GM18505 (cell line): ENCODE data around the gene IGFBP3.
"Not testable (repeated sequence)": the region's sequence is repeated elsewhere in the genome, so short reads cannot be mapped to it uniquely, and the experiment has no call there.

Experiments
- ATAC-seq: cut with Tn5 transposase; IDR thresholded peaks from one replicate; pipeline ENCODE4 v1.9.1; 2021; ENCODE audit not compliant: unreplicated experiment
- POLR2A ChIP-seq: IDR thresholded peaks from 4 replicates; pipeline ENCODE4 v1.6.1; 2011; ENCODE audit warnings: borderline replicate concordance; ENCODE audit not compliant: insufficient read depth, insufficient read length; ENCODE audit errors: extremely low read depth

The IGFBP3 gene, protein sequence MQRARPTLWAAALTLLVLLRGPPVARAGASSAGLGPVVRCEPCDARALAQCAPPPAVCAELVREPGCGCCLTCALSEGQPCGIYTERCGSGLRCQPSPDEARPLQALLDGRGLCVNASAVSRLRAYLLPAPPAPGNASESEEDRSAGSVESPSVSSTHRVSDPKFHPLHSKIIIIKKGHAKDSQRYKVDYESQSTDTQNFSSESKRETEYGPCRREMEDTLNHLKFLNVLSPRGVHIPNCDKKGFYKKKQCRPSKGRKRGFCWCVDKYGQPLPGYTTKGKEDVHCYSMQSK

DNA sequence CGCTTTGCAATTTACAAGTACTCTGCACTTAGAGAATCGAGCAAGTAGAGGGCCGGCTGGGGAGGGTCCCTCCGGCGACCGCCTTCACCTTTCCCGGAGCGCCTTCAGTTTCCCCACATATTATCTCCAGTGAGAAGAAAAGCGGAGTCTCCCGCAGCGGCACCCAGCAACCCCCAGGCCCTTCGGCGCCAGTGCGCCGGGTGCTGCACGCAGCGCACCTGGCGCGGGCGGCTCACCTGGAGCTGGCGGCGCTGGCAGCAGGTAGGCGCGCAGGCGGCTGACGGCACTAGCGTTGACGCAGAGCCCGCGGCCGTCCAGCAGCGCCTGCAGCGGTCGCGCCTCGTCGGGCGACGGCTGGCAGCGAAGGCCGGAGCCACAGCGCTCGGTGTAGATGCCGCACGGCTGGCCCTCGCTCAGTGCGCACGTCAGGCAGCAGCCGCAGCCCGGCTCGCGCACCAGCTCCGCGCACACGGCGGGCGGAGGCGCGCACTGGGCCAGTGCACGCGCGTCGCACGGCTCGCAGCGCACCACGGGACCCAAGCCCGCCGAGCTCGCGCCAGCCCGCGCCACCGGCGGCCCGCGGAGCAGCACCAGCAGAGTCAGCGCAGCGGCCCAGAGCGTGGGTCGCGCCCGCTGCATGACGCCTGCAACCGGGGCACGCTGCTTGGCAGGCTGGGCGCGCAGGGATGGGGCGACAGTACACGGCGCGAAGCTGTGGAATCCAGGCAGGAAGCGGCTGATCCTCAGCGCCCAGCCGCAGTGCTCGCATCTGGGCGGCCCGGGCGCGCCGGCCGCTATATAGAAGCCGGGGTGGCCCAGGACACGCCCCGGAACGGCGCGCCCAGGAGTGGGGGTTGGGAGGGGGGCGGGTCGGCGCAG is at the start of gene IGFBP3:
IGFBP3 (minus strand) TSS at position 771 of the 879 bp plus-strand sequence; CDS start at position 639, 132 bp downstream.
- TF ChIP-seq POLR2A, result no peak
- ATAC-seq, result no peak

DNA sequence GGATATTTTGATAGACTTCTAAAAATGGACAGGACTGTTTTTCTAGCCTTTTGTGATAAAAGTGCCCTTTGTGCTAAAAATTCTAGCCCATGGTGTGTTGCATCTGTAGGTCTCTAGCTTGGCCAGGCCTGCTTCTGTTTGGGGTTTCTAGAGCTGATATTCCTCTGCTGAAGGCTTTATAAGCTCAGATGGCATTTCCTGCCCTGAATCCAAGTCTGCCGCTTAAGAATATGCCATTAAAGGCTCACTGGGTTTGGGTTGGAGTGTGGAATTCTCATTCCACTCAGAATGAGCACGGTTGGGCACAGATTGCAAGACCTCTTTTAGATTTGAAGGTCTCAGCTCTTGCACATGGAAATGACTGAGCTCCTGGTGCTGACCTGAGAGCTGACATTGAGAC is 49.4 kb upstream of the IGFBP3 start:
- ATAC-seq, result no peak
- no peak for TF ChIP-seq POLR2A

DNA sequence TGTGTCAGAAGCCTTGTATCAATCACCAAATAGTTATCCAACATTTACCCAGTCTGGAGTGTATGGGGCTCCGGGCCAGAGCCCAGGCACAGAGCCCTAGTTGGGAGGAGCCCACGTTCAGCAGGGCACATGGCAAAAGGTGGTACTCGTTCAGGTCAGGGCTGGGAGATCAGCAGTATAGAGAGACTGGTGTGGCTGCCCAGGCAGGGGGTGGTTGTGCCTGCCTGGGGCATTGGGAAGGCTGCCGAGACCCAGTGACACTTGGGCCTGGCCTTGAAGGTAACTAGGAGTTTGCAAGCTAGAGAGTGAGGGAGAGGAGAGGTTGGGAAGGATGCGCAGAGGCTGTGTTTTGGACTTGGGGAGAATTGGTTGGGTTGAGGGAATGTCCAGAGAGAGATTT is 48.9 kb upstream of the IGFBP3 start:
- no peak for ATAC-seq
- no peak for TF ChIP-seq POLR2A

DNA sequence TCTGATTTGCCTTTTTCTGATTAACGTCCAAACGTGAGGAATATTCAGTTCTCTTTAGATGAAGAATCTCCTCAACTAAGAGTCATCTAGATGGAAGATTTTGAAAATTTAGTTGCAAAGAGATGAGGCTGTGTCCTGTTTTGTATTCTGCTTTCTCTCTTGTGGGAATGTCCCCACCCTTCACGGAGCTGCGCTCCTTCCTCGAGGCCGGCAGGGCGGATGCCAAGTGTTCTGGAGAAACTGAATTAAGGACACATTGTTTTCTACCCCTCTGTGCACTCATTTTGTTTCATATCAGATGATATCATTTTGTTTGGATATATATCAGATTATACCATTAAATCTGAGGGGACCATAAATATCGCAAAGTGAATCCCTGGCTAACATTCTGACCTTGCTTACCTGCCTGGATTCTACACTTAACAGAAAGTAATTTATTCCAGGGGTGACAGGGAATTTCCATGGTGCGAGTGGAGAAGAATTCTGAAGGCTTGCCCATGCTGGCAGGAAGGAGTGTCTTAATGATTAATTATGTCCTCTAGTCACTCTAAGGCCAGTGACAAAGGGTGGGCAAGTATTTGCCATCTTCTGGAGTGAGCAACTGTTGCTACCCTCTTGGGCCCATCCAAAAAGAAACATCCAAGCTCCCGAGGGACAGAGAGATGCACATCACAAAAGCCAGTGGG is 47.9 kb upstream of the IGFBP3 start:
- no peak for TF ChIP-seq POLR2A
- ATAC-seq, result no peak

DNA sequence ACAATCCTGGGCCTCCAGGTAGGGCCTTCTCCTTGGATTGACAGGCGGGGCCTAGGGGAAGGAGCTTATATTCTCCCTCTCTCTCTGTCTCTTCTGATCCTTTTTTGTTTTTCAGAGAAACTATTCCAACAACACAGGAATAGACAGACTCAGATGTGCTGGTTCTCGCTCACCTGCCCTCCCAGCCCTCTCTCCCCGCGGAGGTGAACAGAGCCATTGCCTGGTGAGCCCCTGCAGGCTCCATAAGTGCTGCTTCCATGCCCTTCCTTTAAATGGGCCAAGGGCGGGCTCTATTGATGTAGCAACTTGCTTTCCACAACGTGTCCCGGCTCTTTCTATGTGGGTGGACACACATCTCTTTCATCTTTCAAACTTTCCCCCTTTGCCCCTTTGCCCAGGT is 47.2 kb upstream of the IGFBP3 start:
- TF ChIP-seq POLR2A, result no peak
- no peak for ATAC-seq

DNA sequence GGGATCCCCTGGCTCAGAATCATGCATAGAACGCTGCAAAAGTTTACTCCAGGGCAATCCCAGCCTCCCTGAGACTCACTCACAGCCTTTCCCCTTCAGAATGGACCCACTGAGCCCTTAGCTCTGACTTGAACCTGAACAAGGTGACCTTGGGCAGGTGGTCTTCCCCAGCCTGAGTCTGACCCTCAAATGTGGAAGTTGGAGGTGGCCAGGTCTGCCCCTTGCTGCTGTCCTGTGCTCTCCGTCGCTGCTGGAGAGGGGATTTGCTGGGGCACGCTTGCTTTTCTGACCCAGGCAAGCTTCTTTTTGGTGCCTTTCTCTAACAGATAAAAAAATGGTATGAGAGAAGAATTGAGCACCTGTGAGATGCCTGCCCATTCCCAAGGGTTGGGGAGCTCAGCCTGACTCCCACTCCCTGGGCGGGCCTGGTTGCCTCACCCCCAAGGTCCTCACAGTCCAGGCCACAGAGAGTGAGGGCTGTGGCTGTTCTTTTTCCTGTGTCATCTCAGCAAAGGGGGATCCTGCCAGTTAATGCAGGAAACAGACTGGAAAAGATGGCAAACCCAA is 46.6 kb upstream of the IGFBP3 start:
- no peak for TF ChIP-seq POLR2A
- ATAC-seq, result no peak

DNA sequence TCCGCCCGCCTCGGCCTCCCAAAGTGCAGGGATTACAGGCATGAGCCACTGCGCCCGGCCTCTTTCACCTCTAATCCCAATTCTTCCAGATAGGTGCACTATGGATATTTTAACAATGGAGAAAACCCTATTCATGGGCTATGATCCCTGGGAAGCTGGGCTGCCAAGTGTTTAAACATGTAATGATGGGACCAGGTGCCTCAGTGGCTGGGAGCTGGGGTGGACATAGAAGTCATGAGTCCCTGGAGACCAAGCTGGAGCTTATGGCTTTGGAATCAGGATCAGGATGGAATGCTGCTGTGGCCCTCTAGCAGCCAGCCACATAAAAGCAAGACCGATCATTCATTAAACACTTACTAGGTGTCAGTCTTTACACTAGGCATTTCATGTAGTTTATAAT is 41.8 kb upstream of the IGFBP3 start:
- no peak for ATAC-seq
- TF ChIP-seq POLR2A, result no peak

DNA sequence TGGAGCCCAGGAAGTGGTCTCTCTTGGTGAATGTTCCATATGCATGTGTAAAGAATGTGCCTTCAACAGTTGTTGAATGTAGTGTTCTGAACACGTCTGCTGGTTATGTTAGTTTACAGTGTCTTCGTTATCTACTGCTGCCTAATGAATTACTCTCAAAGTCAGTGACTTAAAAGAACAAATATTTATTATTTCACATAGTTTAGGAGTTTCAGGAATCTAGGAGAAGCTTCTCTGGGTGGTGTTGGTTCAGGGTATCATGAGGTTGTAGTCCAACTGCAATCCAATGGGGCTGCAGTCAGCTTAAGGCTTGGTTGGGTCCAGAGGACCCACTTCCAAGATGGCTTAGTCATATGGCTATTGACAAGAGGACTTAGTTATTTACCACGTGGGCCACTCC is 36.6 kb upstream of the IGFBP3 start:
- no peak for ATAC-seq
- no peak for TF ChIP-seq POLR2A

DNA sequence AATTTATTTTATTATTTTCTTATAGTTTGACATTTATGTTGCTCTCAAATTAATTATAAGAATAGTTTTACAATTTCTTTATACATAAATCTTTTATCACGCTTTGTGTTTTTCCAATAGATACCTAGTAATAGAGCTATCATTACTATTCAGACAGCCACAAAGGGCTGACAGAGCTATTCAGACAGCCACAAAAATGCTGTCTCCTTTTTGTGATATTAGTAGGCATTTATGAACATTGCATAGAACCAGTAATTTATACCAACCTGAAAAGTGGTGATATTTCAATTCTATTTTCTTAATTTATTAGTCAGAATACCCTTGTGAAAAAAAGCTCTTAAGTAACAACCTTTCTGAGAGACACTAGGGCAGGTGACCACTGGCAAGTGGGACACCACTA is 34.2 kb upstream of the IGFBP3 start:
- no peak for TF ChIP-seq POLR2A
- no peak for ATAC-seq

DNA sequence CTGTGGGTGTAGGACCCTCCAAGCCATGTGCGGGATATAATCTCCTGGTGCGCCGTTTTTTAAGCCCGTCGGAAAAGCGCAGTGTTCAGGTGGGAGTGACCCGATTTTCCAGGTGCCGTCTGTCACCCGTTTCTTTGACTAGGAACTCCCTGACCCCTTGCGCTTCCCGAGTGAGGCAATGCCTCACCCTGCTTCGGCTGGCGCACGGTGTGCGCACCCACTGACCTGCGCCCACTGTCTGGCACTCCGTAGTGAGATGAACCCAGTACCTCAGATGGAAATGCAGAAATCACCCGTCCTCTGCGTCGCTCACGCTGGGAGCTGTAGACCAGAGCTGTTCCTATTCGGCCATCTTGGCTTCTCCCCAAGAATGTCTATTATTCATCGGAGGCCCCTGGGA is 32.0 kb upstream of the IGFBP3 start:
- ATAC-seq, result not testable (repeated sequence)

DNA sequence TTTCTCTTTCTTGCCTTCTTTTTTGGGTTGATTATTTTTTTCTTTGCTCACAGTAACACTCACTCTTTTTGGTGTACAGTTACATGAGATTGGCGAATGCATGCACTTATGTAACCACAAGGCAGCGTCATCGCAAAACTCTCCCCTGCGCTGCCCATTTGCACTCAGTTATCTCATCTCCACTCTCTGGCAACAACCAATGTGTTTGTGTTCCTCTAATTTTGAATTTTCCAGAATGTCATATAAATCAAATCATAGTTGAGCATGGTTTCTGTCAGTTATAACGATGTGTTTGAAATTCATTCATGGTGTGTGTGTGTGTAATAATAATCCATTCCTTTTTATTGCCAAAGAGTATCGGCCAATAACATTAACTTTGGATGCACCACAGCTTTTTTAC is 23.0 kb upstream of the IGFBP3 start:
- no peak for ATAC-seq

DNA sequence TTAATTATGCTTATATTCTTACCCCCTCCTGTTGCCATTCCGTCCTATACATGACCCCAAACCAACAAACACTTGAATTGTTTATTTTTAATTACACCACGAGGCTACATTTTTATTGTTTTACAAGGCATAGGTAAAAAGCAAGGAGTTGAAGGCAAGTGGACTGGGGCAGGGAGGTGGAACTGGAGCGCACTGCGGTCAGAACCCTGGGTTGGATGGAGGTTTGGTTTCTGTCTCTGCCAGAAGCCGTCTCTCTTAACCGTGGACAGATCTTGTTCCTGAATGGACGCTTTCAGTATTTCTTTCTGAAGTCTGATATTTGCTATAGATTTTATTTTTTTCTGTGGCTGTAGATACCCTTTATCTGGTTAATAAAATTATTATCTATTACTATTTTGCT is 19.9 kb upstream of the IGFBP3 start:
- ATAC-seq, result no peak
- TF ChIP-seq POLR2A, result no peak

More for the DNA sequence above, 23.0 kb upstream of the IGFBP3 start:
- TF ChIP-seq POLR2A, result no peak

DNA sequence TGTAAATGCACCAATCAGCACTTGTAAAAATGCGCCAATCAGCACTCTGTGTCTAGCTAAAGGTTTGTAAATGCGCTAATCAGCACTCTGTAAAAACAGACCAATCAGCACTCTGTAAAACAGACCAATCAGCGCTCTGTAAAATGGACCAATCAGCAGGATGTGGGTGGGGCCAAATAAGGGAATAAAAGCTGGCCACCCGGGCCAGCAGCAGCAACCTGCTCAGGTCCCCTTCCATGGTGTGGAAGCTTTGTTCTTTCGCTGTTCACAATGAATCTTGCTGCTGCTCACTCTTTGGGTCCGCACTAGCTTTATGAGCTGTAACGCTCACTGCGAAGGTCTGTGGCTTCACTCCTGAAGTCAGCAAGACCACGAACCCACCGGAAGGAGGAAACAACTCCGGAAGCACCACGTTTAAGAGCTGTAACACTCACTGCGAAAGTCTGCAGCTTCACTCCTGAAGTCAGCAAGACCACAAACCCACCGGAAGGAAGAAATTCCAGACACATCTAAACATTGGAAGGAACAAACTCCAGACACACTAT is 19.2 kb upstream of the IGFBP3 start:
- not testable (repeated sequence) for ATAC-seq
